ENCODE results near the gene PRKAA2. TPM values are rescaled to one million over a fixed set of nuclear protein-coding genes. Genes with fewer than 3 reads are reported as not detected.

The PRKAA2 gene
- total and polyA plus RNA-seq, 2 of the 13 experiments (the other 11 are each of a cell fraction or from before 2014, with no cell fraction given), result 6.0 to 7.5 TPM

DNA sequence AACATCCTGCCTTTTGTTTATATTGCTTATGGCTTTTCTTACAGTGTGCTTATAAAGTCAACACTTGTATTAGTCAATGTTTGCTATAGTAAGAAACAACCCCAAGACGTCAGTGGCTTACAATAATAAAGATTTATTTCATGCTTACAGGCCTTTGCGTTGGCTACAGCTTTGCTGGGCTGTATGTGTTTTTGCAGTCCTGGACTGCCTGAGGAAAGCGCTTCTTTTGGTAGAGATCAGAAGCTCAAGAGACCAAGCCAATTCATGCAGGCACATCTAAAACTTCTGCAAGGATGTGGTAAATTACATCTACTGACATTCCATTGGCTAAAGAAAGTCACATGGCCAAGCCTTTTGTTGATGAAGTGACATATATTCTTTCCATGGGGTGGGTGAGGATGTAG, 17.5 kb upstream of the PRKAA2 start (continued):
- no peak for TF ChIP-seq FOXP1 (IDR thresholded peaks at IDR 0.05)
- peak; percentile 67 for TF ChIP-seq FOXP1 (CRISPR knock-in tag; IDR thresholded peaks at IDR 0.05)
- TF ChIP-seq, protein P1, sequence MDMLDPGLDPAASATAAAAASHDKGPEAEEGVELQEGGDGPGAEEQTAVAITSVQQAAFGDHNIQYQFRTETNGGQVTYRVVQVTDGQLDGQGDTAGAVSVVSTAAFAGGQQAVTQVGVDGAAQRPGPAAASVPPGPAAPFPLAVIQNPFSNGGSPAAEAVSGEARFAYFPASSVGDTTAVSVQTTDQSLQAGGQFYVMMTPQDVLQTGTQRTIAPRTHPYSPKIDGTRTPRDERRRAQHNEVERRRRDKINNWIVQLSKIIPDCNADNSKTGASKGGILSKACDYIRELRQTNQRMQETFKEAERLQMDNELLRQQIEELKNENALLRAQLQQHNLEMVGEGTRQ (IDR thresholded peaks at IDR 0.05; ENCODE audit: low read depth, low read length), result peak; percentile 61
- TF ChIP-seq, protein P1 (CRISPR knock-in tag; IDR thresholded peaks at IDR 0.05; ENCODE audit: borderline replicate concordance), result peak; percentile 35; the same call in 1 of the 2 replicates
- TF ChIP-seq, protein P2, sequence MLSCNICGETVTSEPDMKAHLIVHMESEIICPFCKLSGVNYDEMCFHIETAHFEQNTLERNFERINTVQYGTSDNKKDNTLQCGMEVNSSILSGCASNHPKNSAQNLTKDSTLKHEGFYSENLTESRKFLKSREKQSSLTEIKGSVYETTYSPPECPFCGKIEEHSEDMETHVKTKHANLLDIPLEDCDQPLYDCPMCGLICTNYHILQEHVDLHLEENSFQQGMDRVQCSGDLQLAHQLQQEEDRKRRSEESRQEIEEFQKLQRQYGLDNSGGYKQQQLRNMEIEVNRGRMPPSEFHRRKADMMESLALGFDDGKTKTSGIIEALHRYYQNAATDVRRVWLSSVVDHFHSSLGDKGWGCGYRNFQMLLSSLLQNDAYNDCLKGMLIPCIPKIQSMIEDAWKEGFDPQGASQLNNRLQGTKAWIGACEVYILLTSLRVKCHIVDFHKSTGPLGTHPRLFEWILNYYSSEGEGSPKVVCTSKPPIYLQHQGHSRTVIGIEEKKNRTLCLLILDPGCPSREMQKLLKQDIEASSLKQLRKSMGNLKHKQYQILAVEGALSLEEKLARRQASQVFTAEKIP (CRISPR knock-in tag; IDR thresholded peaks at IDR 0.05; ENCODE audit: borderline replicate concordance), result no peak
- no peak for TF ChIP-seq ZC3H13 (CRISPR knock-in tag; IDR thresholded peaks at IDR 0.05)
- TF ChIP-seq, protein P3, sequence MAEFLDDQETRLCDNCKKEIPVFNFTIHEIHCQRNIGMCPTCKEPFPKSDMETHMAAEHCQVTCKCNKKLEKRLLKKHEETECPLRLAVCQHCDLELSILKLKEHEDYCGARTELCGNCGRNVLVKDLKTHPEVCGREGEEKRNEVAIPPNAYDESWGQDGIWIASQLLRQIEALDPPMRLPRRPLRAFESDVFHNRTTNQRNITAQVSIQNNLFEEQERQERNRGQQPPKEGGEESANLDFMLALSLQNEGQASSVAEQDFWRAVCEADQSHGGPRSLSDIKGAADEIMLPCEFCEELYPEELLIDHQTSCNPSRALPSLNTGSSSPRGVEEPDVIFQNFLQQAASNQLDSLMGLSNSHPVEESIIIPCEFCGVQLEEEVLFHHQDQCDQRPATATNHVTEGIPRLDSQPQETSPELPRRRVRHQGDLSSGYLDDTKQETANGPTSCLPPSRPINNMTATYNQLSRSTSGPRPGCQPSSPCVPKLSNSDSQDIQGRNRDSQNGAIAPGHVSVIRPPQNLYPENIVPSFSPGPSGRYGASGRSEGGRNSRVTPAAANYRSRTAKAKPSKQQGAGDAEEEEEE (CRISPR knock-in tag; IDR thresholded peaks at IDR 0.05; ENCODE audit: borderline replicate concordance), result no peak
- TF ChIP-seq POLR2AphosphoS5 (IDR thresholded peaks at IDR 0.05; ENCODE audit: low read depth, low read length), result no peak
- TF ChIP-seq, protein P4, sequence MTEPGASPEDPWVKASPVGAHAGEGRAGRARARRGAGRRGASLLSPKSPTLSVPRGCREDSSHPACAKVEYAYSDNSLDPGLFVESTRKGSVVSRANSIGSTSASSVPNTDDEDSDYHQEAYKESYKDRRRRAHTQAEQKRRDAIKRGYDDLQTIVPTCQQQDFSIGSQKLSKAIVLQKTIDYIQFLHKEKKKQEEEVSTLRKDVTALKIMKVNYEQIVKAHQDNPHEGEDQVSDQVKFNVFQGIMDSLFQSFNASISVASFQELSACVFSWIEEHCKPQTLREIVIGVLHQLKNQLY (CRISPR knock-in tag; IDR thresholded peaks at IDR 0.05), result no peak
- TF ChIP-seq, protein P5, sequence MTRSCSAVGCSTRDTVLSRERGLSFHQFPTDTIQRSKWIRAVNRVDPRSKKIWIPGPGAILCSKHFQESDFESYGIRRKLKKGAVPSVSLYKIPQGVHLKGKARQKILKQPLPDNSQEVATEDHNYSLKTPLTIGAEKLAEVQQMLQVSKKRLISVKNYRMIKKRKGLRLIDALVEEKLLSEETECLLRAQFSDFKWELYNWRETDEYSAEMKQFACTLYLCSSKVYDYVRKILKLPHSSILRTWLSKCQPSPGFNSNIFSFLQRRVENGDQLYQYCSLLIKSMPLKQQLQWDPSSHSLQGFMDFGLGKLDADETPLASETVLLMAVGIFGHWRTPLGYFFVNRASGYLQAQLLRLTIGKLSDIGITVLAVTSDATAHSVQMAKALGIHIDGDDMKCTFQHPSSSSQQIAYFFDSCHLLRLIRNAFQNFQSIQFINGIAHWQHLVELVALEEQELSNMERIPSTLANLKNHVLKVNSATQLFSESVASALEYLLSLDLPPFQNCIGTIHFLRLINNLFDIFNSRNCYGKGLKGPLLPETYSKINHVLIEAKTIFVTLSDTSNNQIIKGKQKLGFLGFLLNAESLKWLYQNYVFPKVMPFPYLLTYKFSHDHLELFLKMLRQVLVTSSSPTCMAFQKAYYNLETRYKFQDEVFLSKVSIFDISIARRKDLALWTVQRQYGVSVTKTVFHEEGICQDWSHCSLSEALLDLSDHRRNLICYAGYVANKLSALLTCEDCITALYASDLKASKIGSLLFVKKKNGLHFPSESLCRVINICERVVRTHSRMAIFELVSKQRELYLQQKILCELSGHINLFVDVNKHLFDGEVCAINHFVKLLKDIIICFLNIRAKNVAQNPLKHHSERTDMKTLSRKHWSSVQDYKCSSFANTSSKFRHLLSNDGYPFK (CRISPR knock-in tag; IDR thresholded peaks at IDR 0.05; ENCODE audit: borderline replicate concordance), result no peak
- TF ChIP-seq ZNF160 (CRISPR knock-in tag; IDR thresholded peaks at IDR 0.05), result no peak
- TF ChIP-seq ZFP36 (IDR thresholded peaks at IDR 0.05; ENCODE audit: borderline replicate concordance, low read depth, low read length, partially characterized antibody), result no peak
- TF ChIP-seq GTF2F1 (IDR thresholded peaks at IDR 0.05; ENCODE audit: low read length), result no peak
- no peak for TF ChIP-seq GLI4 (CRISPR knock-in tag; IDR thresholded peaks at IDR 0.05; ENCODE audit: borderline replicate concordance)
- peak; percentile 64; the same call in 1 of the 2 replicates for TF ChIP-seq FOXA3 (CRISPR knock-in tag; IDR thresholded peaks at IDR 0.05)
- TF ChIP-seq NFYC (CRISPR knock-in tag; IDR thresholded peaks at IDR 0.05), result peak; percentile 58
- no peak for TF ChIP-seq ZNF253 (CRISPR knock-in tag; IDR thresholded peaks at IDR 0.05; ENCODE audit: borderline replicate concordance)
- TF ChIP-seq JARID2 (CRISPR knock-in tag; IDR thresholded peaks at IDR 0.05; ENCODE audit: insufficient replicate concordance), result no peak
- TF ChIP-seq NFYB (CRISPR knock-in tag; IDR thresholded peaks at IDR 0.05), result peak; percentile 31; the same call in 1 of the 2 replicates
- TF ChIP-seq ZNF816 (CRISPR knock-in tag; IDR thresholded peaks at IDR 0.05; ENCODE audit: borderline replicate concordance), result no peak
- TF ChIP-seq EHMT2 (IDR thresholded peaks at IDR 0.05; ENCODE audit: borderline replicate concordance, low read depth, low read length), result no peak

All from HepG2 (cell line).